NCI-H2029 treated with DMSO at 0.1 percent for 48 hours (cell line): ENCODE measurements around the gene EXOC6B.

Experiments used
- DNase-seq: peaks from one replicate; lab custom pipeline; 2025; lab: John Stamatoyannopoulos, UW

Gene EXOC6B

GRCh38 chr2:72132981-72133720, 692.7 kb downstream of the EXOC6B start:
- DNase-seq: no peak

- no peak for DNase-seq
These were observed 693.7 kb downstream of the EXOC6B start for GRCh38 chr2:72131916-72132841.

GRCh38 chr2:72131371-72131891, 694.4 kb downstream of the EXOC6B start:
- no peak for DNase-seq

GRCh38 chr2:72130659-72131360, 695.0 kb downstream of the EXOC6B start:
- DNase-seq: no peak

- DNase-seq: no peak
These were observed 696.0 kb downstream of the EXOC6B start for GRCh38 chr2:72129681-72130340.

GRCh38 chr2:72128843-72129227, 697.0 kb downstream of the EXOC6B start:
- no peak for DNase-seq

GRCh38 chr2:72128059-72128842, 697.6 kb downstream of the EXOC6B start:
- DNase-seq: no peak

GRCh38 chr2:72127401-72128058, 698.3 kb downstream of the EXOC6B start:
- DNase-seq: no peak

GRCh38 chr2:72126186-72127100, 699.4 kb downstream of the EXOC6B start:
- DNase-seq: no peak
